SK-N-SH treated with all-trans-retinoic acid at 6 μM for 48 hours (cell line): ENCODE results near the gene KIRREL2.

ENCODE experiments used
- ATAC-seq: fragments of 200-7000 bp; cut with Tn5 transposase; 3 replicates; pipeline ENCODE4 v1.9.1; 2020; ENCODE audit warnings: mild to moderate bottlenecking, moderate library complexity
- BACH2 ChIP-seq: fragments of 250-450 bp; sonication (Bioruptor Pico); IDR thresholded peaks from 2 replicates; pipeline ENCODE4 v1.9.0; 2021; ENCODE audit warnings: mild to moderate bottlenecking, borderline replicate concordance
- CSRNP3 ChIP-seq: fragments of 250-450 bp; sonication (Bioruptor Pico); IDR thresholded peaks from 2 replicates; pipeline ENCODE4 v1.5.1; 2021; ENCODE audit warnings: mild to moderate bottlenecking, moderate library complexity
- ESRRG ChIP-seq: fragments of 250-450 bp; sonication (Bioruptor Pico); IDR thresholded peaks from 2 replicates; pipeline ENCODE4 v1.6.1; 2021; ENCODE audit warnings: mild to moderate bottlenecking
- OSR1 ChIP-seq: fragments of 250-450 bp; sonication (Bioruptor Pico); IDR thresholded peaks from 2 replicates; pipeline ENCODE4 v1.8.0; 2022; ENCODE audit warnings: moderate library complexity, mild to moderate bottlenecking, inconsistent platforms
- PATZ1 ChIP-seq: fragments of 250-450 bp; sonication (Bioruptor Pico); IDR thresholded peaks from 2 replicates; pipeline ENCODE4 v1.8.0; 2020; ENCODE audit warnings: mild to moderate bottlenecking, moderate library complexity, borderline replicate concordance
- POU6F1 ChIP-seq: fragments of 250-450 bp; sonication (Bioruptor Pico); IDR thresholded peaks from 2 replicates; pipeline ENCODE4 v1.8.0; 2021; ENCODE audit warnings: low read depth, mild to moderate bottlenecking, moderate library complexity, borderline replicate concordance
- PPARA ChIP-seq: fragments of 250-450 bp; sonication (Bioruptor Pico); IDR thresholded peaks from 2 replicates; pipeline ENCODE4 v1.5.0; 2020; ENCODE audit warnings: mild to moderate bottlenecking, borderline replicate concordance
- TCF4 ChIP-seq: fragments of 250-450 bp; sonication (Bioruptor Pico); IDR thresholded peaks from 2 replicates; pipeline ENCODE4 v1.8.0; 2021; ENCODE audit warnings: mild to moderate bottlenecking, moderate library complexity, borderline replicate concordance
- TOX ChIP-seq: fragments of 250-450 bp; sonication (Bioruptor Pico); IDR thresholded peaks from 2 replicates; pipeline ENCODE4 v1.8.0; 2021; ENCODE audit warnings: mild to moderate bottlenecking, moderate library complexity, borderline replicate concordance
- TSHZ2 ChIP-seq: fragments of 250-450 bp; sonication (Bioruptor Pico); IDR thresholded peaks from 2 replicates; pipeline ENCODE4 v1.5.0; 2020; ENCODE audit warnings: mild to moderate bottlenecking, moderate library complexity
- ZC3H10 ChIP-seq: fragments of 250-450 bp; sonication (Bioruptor Pico); IDR thresholded peaks from 2 replicates; pipeline ENCODE4 v1.5.1; 2021; ENCODE audit warnings: mild to moderate bottlenecking, moderate library complexity
- ZFP3 ChIP-seq: fragments of 250-450 bp; sonication (Bioruptor Pico); IDR thresholded peaks from 2 replicates; pipeline ENCODE4 v1.5.0; 2020; ENCODE audit warnings: mild to moderate bottlenecking, moderate library complexity
- ZFP30 ChIP-seq: fragments of 450-650 bp; formaldehyde crosslinking; IDR thresholded peaks from 2 replicates; pipeline ENCODE4 v1.5.0; 2022; ENCODE audit warnings: mild to moderate bottlenecking, moderate library complexity
- ZNF565 ChIP-seq: fragments of 450-650 bp; formaldehyde crosslinking; conservative IDR thresholded peaks from 2 replicates; pipeline ENCODE4 v1.5.0; 2020; ENCODE audit warnings: low read depth, mild to moderate bottlenecking, moderate library complexity
- ZNF70 ChIP-seq: fragments of 450-650 bp; formaldehyde crosslinking; IDR thresholded peaks from 2 replicates; pipeline ENCODE4 v1.5.0; 2020; ENCODE audit warnings: mild to moderate bottlenecking, moderate library complexity
- ZNF8 ChIP-seq: fragments of 450-650 bp; formaldehyde crosslinking; IDR thresholded peaks from 2 replicates; pipeline ENCODE4 v1.5.0; 2020; ENCODE audit warnings: mild to moderate bottlenecking, moderate library complexity

The KIRREL2 gene

GRCh38 chr19:35898499-35898809, 41.7 kb downstream of the KIRREL2 start:
- ATAC-seq = no peak
- TF ChIP-seq POU6F1 (CRISPR knock-in tag) = no peak

GRCh38 chr19:35899547-35900214, 43.0 kb downstream of the KIRREL2 start:
- peak; percentile 81 for ATAC-seq
- TF ChIP-seq ZFP30 = no peak
- TF ChIP-seq TOX = no peak

- peak; percentile 55 for ATAC-seq
- TF ChIP-seq ZNF8 (CRISPR knock-in tag) (no peak), ESRRG (CRISPR knock-in tag) (no peak)
Measured at GRCh38 chr19:35901055-35901644, 44.4 kb downstream of the KIRREL2 start.

GRCh38 chr19:35901854-35902661, 45.3 kb downstream of the KIRREL2 start, which contains the start of gene HCST:
Gene HCST (plus strand): TSS chr19:35902529. CDS start chr19:35902594, 65 bp downstream.
- no peak for ATAC-seq

GRCh38 chr19:35902870-35903475, 46.3 kb downstream of the KIRREL2 start:
- TF ChIP-seq ZFP3 (CRISPR knock-in tag) (no peak), ZNF565 (CRISPR knock-in tag) (no peak), OSR1 (CRISPR knock-in tag) (no peak), TOX (no peak), PATZ1 (no peak), TCF4 (CRISPR knock-in tag) (no peak), POU6F1 (CRISPR knock-in tag) (no peak), PPARA (CRISPR knock-in tag) (no peak)
- ATAC-seq = no peak

More at GRCh38 chr19:35901854-35902661, 45.3 kb downstream of the KIRREL2 start, which contains the start of gene HCST:
- no peak for TF ChIP-seq ZNF70 (CRISPR knock-in tag)
- no peak for TF ChIP-seq ZNF565 (CRISPR knock-in tag)
- TF ChIP-seq BACH2 (CRISPR knock-in tag) = no peak
- TF ChIP-seq TOX = no peak
- TF ChIP-seq CSRNP3 (CRISPR knock-in tag) = no peak
- no peak for TF ChIP-seq ESRRG (CRISPR knock-in tag)
- TF ChIP-seq ZC3H10 (CRISPR knock-in tag) = no peak
- no peak for TF ChIP-seq OSR1 (CRISPR knock-in tag)
- TF ChIP-seq TSHZ2 (CRISPR knock-in tag) = no peak
